HG02798 (cell line): ENCODE measurements around the gene ZBTB20.
A peak's percentile ranks its signal among the peaks of the same experiment; 100 is the strongest.

ENCODE experiments used
- ATAC-seq: cut with Tn5 transposase; IDR thresholded peaks from one replicate; pipeline ENCODE4 v1.9.1; 2021; ENCODE audit warnings: mild to moderate bottlenecking; ENCODE audit not compliant: unreplicated experiment, poor library complexity

ZBTB20 gene

DNA sequence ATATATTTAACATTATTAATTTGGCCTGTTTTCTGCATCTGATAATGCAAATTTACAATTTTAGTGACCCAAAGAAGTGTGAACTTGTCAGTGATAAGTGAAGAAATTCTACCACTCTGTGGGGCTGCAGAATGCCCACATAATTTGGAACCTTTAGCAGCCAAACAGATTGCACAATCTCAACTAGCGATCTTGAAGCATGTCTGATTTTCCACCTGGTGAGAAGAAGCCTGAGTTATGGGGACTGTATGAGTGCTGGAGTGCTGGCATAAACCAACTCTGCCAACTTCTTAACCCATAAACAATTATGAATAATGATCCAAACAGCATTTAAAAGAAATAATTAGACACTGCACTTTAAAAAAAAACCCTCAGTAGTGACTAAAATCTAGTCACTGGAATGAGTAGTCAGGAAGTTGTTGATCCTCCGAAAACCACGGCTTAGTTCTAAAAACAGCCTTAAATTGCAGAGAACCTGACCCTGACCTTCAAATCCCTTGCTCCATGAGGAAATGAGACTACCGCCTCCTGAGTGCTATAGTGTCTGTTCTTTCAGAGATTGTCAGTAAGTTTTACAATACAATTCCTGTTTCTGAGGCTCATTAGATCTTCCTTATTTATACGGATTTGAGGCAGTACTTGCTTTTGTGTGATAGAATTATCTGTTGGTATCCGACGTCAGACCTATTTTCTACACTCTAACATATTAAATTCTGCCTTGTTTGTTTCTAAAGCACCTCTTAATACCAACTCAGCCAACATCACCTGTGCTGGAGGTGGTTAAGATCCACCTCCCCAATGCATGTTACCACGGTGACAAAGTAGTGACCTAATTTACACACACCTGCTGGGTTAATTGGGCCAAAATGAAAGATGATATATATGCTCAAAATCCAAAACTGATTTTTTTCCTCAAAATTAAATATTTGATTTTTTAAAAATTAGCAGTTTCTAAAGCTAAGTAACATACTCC lies 267.7 kb downstream of the ZBTB20 start:
- ATAC-seq, result peak; percentile 68

DNA sequence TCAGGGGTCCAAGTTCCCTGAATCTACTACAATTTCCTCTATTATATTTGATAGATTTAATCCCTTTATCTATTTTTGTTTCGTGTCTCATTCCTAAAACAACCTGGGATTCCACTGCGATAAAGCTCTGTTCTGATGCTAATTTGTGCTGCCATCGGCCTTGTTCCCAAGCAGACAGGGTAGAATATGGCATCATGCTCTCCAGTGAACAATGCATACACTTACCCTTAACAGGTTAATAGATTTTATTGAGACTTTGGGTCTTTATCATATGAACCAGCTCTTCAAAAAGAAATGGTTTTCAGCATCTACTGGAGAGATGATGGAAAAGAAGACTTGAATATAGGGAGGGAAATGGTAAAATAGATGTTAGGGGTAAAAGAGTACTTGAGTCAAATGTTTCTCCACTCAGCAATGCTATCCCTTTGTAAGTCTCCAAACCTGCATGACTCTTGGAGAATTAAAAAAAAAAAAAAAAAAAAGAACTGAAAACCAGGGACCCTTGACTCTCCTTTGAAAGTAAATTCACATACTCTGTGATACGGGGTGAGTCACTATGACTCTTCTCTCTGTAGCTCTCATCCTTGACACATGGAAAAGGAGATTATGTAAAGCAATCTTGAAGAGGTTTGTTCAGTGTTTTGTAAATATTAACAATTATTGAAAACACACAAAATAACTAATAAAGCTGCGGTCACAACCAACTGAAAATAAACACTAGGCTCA lies 268.8 kb downstream of the ZBTB20 start:
- ATAC-seq, result no peak

DNA sequence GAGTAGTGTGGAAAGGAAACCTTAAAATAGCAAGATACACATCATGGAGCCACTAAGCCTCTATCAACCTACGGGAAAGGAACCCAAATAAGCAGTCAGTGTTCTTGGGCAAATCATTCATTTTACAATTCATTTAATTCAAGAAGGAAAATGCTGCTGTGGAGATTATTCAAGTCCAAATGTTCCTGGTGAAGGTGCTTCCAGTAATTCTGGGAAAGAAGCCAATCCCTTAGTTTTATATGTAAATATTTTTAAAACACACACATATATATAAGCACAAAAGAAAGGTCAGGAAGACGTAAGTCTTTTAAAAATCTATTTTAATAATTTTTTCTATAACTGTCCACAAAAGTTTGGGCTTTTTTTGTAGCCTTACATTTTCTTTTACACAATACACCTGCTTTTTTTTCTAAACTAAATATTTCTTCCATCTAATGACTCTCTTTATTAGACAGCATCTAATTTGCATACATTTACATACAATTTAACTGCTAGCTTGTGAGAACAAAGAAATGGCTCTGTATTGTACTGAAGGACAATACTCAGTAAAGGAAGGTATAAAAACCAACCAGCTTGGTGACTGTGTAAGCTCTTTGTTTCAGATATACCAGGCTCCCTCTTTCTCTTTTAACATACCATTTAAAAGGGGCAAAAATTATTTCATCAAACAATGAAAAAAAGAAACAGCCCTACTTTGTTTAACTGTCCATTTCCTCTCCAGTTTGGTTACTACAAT lies 269.5 kb downstream of the ZBTB20 start:
- no peak for ATAC-seq

DNA sequence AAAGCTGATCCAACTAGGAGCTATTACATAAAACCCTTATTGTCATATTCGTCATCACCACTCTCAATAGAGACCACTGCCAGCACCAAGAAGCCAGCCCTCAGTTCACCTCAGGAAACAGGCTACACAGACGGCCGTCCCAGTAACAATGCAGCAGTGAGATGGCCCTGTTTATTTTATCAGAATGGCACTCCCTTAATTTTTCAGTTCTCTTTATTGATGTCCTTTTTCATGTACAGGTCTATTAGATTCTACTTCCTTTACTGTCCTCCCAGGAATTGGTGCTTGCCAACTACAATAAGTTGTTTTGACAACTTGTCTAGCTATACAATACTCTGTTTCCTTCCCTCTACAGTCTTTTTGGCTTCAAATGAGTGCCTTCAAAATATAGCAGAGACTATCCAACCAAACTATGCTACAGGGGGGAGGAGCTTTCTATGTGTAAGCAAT lies 272.5 kb downstream of the ZBTB20 start:
- ATAC-seq, result no peak

DNA sequence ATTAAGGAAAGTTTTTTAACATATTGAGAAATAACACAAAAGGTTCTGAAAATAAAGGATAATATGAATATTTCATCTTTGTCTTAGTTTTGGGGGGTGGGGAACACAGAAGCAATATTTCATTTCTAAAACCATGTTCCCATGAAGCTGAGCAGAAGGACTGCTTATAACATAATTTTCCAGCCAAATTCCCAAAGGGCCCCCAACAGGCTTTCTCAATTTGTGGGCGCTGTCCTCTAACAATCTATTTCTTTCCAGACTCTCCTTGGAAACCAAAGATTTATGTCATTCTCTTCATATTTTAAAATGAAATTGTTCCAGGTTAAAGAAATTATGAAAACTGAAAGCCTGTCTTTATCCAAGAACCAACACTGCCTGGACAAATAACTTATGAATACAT lies 273.5 kb downstream of the ZBTB20 start:
- no peak for ATAC-seq

DNA sequence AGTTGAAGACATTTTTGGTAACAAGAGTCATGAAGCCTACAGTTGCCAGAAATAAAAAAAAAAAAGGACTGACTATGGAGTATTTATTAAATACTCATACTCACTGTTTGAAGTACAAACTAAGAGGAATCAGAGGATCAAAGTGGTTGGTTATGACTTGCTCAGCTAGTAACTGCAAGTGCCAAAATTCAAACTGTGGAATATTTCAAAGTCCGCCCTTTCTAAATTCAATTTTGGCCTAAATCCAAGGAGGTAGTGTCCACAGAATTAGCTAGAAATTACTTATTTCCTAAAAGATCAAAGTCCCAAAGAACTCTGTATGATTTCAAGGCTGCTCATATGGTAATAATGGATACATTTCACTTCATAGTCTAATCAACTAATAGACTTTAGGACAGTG lies 274.5 kb downstream of the ZBTB20 start:
- no peak for ATAC-seq

DNA sequence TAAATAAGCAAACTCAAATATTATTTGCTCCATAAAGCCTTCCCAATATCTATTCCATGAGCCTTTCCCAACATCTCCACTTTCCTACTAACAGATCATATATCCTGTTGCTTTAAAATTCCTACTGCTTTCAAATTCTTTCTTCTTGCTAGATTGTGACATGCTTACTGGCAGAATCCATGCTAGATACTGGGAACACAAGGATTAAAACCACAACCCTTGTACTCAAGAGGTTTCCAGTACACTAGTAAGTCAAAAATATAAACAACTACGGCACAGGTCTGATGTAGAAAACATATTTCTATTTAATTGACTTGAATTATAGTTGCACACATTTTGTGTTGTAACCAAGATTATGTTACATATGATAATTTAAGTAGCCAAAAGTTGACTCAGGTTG lies 275.0 kb downstream of the ZBTB20 start:
- no peak for ATAC-seq

DNA sequence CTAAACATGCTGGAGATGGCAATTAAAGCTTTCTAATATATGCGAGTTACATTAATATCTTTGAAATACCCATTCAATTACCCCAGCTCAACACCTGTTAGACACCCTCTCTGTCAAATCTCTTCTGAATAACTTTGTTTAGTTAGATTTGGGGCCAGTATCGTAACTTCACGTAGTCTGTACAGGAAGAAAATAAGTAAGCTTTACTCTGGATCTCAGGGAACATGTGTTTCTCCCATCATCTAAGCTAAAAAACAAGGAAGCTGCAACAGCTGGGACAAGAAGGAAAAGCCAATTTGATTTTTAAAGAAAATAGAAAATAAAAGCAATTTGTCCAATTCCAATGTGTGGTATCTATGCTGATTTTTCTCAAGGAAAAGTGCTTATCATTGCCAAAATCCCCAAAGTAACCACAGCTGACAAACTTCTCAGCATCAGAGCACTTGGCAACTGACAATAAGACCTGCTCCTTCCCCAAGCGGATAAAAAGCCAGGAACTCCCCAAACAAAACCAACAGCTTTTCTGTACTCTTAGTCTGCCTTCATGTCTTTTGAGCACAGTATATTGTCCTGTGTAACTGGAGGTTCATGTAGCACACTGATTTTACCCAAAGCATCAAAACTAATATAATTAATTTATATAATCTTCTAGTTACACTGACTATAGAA lies 279.1 kb downstream of the ZBTB20 start:
- no peak for ATAC-seq

DNA sequence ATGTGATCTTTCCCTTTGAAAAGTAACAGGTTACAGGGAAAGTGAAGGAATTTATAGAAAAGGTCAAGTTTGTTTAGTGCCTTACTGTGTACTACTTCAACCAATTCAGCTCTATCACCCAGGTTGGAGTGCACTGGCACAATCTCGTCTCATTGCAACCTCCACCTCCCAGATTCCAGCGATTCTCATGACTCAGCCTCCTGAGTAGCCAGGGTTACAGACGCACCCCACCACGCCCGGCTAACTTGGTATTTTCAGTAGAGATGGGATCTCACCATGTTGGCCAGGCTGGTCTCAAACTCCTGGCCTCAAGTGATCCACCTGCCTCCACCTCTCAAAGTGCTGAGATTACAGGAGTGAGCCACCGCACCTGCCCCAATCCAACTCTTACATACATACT lies 279.7 kb downstream of the ZBTB20 start:
- no peak for ATAC-seq

DNA sequence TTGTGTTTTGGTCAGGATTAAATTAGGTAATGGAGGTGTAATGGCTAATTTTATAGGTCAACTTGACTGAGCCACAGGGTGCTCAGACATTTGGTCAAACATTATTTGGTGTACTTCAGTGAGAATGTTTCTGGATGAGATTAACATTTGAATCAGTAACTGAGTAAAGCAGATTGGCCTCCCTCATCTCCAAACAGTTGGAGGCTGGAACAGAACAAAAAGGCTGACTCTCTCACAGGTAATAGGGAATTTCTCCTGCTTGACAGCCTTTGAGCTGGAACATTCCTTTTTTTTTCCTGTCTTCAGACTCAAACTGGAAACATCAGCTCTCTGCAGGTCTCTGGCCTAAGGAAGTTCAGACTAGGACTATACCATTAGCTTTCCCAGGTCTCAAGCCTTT lies 280.7 kb downstream of the ZBTB20 start:
- no peak for ATAC-seq

DNA sequence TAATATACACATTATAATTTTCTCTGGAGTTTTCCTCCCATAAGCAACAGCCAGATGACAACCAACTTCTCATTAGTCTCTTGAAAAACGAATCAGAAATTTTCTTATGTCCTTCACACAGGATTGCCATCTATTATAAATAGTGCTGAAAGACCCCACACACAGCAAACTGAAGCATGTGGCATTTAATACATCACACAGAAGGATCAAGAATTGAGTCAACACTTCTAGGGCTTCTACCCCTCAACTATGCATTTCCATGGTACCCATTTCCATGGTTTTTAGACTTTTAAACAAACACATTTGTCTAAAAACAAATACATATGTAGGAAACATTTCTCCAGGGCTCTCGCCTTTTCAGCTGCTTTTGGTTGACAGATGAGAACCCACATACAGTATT lies 282.1 kb downstream of the ZBTB20 start:
- no peak for ATAC-seq

DNA sequence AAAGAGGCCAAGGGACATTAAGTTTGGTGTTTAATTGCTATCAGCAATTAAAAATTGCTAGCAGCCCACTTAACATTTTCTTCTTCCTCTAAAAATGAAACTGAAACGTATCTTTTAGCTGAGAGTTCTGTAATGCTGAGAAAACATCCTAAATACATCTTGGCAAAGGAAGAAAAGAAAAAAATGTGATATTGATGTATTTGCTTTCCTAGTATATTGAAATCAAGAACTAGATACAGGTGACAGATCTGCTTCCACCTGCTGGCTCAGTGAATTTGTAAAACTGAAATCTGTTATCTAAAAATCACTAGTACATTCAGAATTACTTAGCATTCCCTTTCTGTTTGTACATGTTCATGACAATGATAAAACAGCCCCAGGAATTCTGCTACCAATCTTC lies 283.2 kb downstream of the ZBTB20 start:
- no peak for ATAC-seq

DNA sequence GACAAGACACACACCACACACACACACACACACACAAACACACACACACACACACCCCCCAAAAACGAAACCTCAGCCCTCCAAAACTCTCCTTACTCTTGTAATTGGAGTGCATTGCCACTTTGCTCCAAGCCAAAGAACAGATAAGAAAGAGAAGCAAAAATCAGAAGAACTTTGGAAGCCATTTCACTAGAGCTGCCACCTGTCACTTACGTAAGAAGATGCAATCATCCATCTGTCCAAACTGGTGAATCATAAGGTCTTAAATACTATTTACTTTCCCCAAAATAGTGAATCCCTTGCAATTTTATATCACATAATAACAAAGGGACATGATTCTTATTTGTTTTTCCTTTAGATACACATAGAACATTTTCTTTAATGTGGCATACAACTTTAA lies 285.4 kb downstream of the ZBTB20 start:
- no peak for ATAC-seq

DNA sequence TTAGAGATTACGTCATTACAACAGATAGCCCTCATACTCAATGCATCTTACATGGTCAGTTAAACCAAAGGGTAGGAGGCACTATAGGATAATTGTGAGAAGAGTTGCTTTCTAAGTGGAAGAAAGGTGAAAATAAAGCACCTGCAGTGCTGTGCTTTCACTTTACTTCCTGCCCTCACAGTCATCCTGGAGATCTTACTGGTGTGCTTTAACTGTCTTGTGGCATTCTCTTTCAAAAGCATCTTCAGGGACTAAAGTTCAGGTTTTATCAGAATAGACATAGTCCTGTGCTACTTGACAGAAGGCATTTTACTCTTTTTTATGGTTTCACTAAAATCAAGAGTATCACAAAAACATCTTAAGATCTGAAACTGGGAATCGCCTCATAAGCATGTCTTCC lies 286.6 kb downstream of the ZBTB20 start:
- no peak for ATAC-seq

DNA sequence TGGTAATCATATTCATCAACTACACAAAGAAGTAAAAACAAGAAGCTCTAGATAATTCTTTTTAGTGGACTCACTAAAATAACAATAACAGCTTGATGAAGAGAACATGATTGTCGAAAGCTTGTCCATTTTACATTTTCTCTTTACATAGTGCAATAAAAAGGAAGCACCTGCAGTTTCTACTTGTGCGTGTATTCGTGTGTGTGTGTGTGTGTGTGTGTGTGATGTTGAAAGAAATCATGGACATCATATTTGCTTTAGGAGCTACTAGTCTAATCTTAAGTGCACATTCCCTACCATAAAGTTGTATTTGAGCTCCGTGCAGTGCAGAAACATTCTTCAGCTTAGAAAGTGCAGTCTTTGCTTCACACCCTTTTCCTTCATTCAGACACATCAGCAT lies 288.8 kb downstream of the ZBTB20 start:
- no peak for ATAC-seq

DNA sequence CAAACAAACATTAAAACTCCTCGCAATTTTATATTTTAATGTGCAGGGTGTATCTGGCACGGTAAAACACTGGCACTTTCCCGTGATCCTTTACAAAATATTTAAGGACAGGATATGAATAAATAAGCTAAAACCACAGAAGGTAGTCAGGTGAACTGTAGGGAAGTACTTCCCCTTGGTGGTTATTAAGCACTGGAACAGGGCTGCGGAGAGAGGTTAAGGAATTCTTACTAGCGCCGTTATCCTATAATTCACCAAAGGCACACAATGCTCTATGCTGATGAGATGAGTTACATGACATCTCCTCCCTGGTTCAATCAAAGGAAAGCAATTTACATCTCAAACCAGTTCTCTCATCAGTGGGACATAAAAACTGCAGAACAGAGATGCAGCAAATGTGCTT lies 289.8 kb downstream of the ZBTB20 start:
- ATAC-seq, result no peak

DNA sequence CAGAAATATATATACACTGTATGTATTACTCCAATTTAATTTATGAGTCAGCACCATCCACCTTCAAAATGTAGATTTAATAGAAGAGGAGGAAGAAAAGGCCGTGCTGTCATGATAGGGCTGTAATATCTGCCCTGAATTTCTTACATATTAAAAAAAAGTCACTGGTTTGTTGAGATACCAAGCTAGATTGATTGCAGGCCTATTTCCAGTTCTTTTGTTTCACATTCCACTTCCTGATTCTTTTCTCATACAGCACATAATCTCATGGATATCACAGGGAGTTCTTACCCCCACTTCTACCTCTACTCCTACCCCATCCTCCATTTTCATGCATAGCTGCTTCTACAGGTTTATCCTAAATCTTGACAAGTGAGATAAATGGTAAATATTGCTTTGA lies 290.3 kb downstream of the ZBTB20 start:
- ATAC-seq, result no peak

DNA sequence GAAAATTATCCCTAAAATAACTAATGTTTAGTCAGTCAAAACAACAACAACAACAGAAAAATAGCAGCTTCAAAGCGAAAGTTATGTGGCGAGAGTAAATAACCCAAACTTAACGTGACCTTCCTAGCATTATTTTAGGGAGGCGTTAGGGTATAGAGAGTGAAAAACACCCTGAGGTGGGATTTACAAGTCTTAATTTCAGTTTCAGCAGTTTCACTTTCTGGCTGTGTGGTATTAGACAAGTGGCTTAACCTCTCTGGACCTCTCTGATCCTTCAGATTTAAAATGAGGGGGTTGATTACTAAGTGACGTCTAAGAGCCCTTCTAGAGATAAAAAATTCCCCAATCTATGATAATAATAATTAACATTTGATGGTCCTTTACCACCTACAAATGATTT lies 291.2 kb downstream of the ZBTB20 start:
- ATAC-seq, result no peak

DNA sequence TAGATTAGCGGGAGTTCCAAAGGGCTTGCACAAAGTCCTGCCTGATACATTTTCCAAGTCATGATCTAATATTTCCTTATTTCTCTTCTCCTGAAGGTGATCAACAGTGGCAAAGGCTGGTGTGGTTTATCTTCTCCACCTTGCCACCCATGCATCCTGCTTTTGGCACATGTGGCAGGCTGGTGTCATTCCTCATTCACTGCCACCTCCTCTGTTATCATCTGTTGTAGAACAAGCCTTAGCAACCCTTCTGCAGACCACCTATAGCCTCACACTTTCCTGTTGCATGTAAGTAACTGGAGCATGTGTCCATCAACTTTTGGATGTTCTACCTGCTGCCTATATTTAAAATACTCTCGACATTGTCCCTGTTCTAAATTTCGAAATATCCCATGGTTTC lies 294.1 kb downstream of the ZBTB20 start:
- no peak for ATAC-seq

DNA sequence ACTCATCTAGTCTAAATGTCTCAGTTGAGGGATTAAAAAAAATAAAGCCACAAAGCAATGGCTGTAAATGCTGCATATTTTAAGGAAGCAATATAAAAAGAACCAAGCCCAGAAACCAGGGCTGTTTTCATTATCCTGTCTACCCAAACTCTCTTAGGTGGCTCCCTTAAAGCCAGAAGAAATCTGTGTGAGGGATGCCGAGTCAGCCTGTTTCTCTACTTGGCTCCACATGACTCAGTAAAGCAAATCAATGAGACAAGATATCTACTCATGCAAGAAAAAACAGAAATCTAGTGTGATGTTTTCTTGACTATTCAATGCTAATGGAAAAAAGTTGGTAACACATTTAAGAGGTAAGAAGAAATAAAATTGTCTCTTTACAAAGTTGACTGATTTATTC lies 296.2 kb downstream of the ZBTB20 start:
- no peak for ATAC-seq
